ENCODE data around the gene SLC15A4. TPM values are rescaled to one million over a fixed set of nuclear protein-coding genes. Genes with fewer than 3 reads are reported as not detected.
A peak's percentile ranks its signal among the peaks of the same experiment; 100 is the strongest.

Gene SLC15A4
- total RNA-seq, 3 donors from 2014 or later, result 15.4 to 23.4 (median 15.7) TPM

GRCh38 chr12:128792398-128792797, 31.4 kb downstream of the SLC15A4 start:
- DNase-seq (no peak), ATAC-seq (no peak)
- no peak for TF ChIP-seq CTCF (IDR thresholded peaks at IDR 0.05)
- H3K36me3 ChIP-seq (ENCODE audit: low read depth), result no peaks in the 10 kb centered on the region
- intact Hi-C loops (cut with DNase I, micrococcal nuclease), result no loop called here
- H3K4me3 ChIP-seq, result no peak overlapping the region
- H3K9me3 ChIP-seq, result no peaks in the 10 kb centered on the region
- no peaks in the 10 kb centered on the region for H3K4me1 ChIP-seq (ENCODE audit: low read depth)

- H3K36me3 ChIP-seq (ENCODE audit: low read depth), result no peaks in the 10 kb centered on the region
- peak in 2 of 3 donors; percentile 21 to 43 for DNase-seq
- TF ChIP-seq CTCF (IDR thresholded peaks at IDR 0.05), result no peak
- H3K4me3 ChIP-seq, result no peak overlapping the region
- no peaks in the 10 kb centered on the region for H3K9me3 ChIP-seq
- ATAC-seq, result peak; percentile 91
- intact Hi-C loops (cut with DNase I, micrococcal nuclease), result no loop called here
- H3K4me1 ChIP-seq (ENCODE audit: low read depth), result no peaks in the 10 kb centered on the region
Observed at GRCh38 chr12:128791395-128792322, 32.1 kb downstream of the SLC15A4 start.

- Histone ChIP-seq H3K36me3 (ENCODE audit: low read depth) (no peaks in the 10 kb centered on the region), H3K4me3 (no peak overlapping the region), H3K9me3 (no peaks in the 10 kb centered on the region), H3K4me1 (ENCODE audit: low read depth) (no peaks in the 10 kb centered on the region)
- ATAC-seq (no peak), DNase-seq (no peak)
- intact Hi-C loops (cut with DNase I, micrococcal nuclease), result no loop called here
- no peak for TF ChIP-seq CTCF (IDR thresholded peaks at IDR 0.05)
Observed at GRCh38 chr12:128790653-128791373, 32.9 kb downstream of the SLC15A4 start.

GRCh38 chr12:128790221-128790620, 33.5 kb downstream of the SLC15A4 start:
- Histone ChIP-seq H3K4me3 (no peak overlapping the region), H3K9me3 (no peaks in the 10 kb centered on the region), H3K36me3 (ENCODE audit: low read depth) (no peaks in the 10 kb centered on the region), H3K4me1 (ENCODE audit: low read depth) (no peaks in the 10 kb centered on the region)
- intact Hi-C loops (cut with DNase I, micrococcal nuclease), result no loop called here
- no peak for TF ChIP-seq CTCF (IDR thresholded peaks at IDR 0.05)
- ATAC-seq, result no peak
- no peak for DNase-seq

GRCh38 chr12:128789356-128789929, 34.3 kb downstream of the SLC15A4 start:
- no peaks in the 10 kb centered on the region for H3K4me1 ChIP-seq (ENCODE audit: low read depth)
- intact Hi-C loops (cut with DNase I, micrococcal nuclease), result no loop called here
- ATAC-seq (no peak), DNase-seq (no peak)
- no peaks in the 10 kb centered on the region for H3K36me3 ChIP-seq (ENCODE audit: low read depth)
- no peak for TF ChIP-seq CTCF (IDR thresholded peaks at IDR 0.05)
- no peak overlapping the region for H3K4me3 ChIP-seq
- H3K9me3 ChIP-seq, result no peaks in the 10 kb centered on the region
